AG09319 (cell line): Measurements from ENCODE around the gene PPCDC.

Experiments
- DNase-seq: peaks from one replicate; pipeline ENCODE4 v3.0.0-alpha.2; 2010; ENCODE audit warnings: low read depth; ENCODE audit errors: extremely low read depth
- TF ChIP-seq, protein P1 (sequence below): IDR thresholded peaks from 2 replicates; pipeline ENCODE4 v1.5.1; 2011; ENCODE audit warnings: low read depth, mild to moderate bottlenecking, inconsistent platforms, low read length, moderate library complexity

PPCDC gene

DNA sequence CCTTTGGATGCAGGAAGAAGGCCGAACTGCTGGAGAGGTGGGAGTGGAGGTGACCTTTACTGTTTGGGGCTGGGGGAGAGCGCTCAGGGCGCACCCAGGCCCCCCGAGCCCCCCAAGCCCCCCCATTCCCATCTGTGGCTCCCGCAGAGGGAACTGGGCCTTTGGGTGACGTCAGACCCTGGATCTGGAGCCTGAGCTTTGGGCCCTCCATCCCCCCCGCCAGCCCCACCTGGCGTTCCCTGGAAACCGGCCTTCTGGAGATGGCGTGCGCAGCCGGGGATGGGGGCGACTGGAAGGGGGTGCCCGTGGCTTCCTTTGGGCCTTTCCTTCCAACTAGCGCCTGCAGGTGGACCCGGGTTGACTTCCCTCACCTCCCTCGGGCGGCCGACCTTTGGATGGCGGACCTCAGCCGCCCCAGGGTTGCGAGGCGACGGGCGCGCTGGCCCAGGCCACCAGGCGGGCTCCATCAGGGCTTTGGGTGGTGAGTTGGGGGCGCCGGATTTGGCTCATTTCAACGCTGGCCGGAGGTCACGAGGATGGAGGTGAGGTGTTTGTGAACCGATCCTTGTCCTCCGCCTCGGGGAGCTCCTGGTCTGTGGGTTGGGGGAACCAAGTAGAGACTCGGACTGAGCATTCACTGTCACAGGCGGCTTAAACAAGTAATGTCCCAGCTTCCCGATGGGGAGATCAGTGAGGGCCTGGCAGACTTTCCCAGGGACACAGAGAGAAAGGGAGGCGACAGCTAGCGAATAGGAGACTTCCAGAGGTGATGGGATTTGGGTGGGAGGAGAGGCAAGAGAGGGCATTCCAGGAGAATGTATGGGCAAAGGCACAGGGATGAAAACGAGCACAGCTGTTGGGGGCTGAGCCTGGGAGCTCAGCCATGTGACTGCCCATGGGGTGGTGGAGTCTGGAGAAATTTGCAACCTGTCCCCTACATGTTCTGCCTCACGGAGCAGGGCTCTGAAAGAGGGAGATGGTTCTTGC is 27.3 kb upstream of the PPCDC start:
- TF ChIP-seq, protein P1, sequence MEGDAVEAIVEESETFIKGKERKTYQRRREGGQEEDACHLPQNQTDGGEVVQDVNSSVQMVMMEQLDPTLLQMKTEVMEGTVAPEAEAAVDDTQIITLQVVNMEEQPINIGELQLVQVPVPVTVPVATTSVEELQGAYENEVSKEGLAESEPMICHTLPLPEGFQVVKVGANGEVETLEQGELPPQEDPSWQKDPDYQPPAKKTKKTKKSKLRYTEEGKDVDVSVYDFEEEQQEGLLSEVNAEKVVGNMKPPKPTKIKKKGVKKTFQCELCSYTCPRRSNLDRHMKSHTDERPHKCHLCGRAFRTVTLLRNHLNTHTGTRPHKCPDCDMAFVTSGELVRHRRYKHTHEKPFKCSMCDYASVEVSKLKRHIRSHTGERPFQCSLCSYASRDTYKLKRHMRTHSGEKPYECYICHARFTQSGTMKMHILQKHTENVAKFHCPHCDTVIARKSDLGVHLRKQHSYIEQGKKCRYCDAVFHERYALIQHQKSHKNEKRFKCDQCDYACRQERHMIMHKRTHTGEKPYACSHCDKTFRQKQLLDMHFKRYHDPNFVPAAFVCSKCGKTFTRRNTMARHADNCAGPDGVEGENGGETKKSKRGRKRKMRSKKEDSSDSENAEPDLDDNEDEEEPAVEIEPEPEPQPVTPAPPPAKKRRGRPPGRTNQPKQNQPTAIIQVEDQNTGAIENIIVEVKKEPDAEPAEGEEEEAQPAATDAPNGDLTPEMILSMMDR, result no peak
- DNase-seq, result no peak

DNA sequence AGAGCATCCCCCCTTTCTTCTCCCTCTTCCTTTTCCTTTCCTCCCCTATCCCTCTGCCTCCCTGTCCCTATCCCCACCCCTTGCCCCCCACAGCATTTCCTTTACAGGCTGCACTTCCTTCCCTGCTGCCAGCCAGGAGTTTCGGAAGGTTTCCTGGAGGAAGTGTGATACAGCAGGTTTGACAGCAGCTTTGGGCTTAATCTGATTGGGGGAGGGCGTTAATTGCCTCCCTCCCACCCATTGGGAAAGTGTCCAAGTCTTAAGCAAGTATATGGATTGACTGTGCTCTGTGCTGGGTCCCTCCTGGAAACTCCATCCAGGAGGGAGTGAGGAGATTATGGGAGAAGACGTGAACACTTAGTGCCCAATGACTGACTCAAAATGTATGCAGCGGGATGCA is 26.2 kb upstream of the PPCDC start:
- DNase-seq, result no peak
- TF ChIP-seq, protein P1, result no peak

DNA sequence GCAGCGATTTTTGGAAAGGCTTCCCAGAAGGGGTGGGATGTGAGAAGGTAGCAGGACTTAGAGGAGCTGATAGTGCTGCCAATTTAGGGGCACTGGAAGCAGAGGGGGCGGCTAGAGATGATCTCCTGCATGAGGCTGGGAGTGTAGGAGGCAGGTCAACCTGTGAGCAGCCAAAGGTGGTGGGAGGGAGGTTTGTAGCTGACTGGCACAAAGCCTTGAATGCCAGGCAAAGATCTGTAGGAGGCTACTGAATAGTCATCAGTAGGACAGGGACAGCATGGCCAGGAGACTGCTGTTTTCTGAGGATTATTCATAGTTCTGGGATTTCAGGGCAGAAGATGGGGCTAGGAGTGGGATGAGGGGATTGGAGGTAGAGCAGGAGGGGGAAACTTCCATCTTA is 25.8 kb upstream of the PPCDC start:
- TF ChIP-seq, protein P1, result no peak
- DNase-seq, result no peak

DNA sequence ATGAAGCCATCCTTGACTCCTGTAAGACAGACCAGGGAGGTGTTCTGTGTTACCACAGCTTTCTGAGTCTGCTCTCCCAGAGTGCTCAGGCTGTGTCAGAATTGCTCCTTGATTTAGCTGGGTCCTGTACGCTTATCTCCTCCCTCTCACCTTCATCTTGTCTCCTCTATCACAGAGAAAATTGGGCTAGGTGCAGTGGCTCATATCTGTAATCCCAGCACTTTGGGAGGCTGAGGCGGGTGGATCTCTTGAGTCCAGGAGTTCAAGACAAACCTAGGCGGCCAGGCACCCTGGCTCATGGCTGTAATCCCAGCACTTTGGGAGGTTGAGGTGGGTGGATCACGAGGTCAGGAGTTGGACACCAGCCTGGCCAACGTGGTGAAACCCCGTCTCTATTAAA is 22.1 kb upstream of the PPCDC start:
- DNase-seq, result no peak
- TF ChIP-seq, protein P1, result no peak

DNA sequence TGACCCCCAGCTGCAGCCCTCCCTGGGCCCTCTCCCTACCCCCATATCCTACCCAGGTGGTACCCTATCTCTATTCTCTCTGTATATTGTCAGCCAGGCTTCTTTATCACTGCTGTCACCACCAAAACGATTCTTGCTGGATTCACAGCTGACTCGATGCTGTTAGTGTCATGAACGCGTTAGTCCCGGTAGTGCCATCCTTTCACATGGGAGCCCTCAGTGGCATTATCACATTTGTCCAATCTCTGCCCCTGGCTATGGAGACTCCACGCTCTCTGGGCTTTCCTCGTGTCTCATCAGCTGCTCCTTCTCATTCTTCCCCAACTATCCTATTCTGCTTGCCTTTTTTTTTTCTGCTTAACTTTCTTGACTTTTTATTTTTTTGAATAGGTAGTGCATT is 21.0 kb upstream of the PPCDC start:
- TF ChIP-seq, protein P1, result no peak
- no peak for DNase-seq

DNA sequence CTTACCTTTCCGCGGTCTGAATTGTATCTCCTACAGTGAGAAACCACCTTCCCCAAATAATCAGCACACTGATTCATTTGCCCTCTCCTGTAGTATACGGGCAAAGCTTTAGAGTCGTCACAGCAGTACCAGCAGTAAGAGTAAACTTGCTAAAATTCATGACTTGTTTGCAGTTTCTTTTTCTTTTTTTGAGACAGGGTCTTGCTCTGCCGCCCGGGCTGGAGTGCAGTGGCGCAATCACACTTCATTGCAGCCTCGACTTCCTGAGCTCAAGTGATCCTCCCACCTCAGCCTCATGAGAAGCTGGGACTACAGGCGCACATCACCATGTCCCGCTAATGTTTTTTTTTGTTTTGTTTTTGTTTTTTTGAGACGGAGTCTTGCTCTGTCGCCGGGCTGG is 16.2 kb upstream of the PPCDC start:
- DNase-seq, result no peak
- TF ChIP-seq, protein P1, result no peak

DNA sequence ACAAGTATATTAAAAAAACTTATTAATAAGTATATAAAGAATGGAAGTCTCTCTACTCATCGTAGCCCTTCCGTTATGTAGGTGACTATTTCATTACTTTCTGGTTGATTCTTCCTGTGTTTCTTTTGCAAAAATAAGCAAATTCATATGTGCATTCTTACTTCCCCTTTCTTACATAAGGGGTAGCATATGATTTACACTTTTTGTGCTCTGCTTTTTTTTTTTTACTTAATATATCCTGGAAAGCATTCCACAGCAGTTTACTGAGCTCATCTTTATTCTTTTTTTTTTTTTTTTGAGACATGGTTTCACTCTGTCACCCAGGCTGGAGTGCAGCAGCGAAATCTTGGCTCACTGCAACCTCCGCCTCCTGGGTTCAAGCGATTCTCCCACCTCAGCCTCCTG is 15.2 kb upstream of the PPCDC start:
- DNase-seq, result no peak
- TF ChIP-seq, protein P1, result no peak
